K562 (cell line): ENCODE results near the gene THEMIS. TPM values are rescaled to one million over a fixed set of nuclear protein-coding genes. Genes with fewer than 3 reads are reported as not detected.

Source experiments
- ATAC-seq: fragments of 200-7000 bp; cut with Tn5 transposase; 3 replicates; pipeline ENCODE4 v1.9.1; 2020; ENCODE audit warnings: moderate library complexity
- BruUV-seq: library from RNA; stranded (reverse); fragments of 400-500 nt; replicated peaks from 2 replicates; lab custom pipeline; 2021; lab: Mats Ljungman, UMichigan
- CTCF ChIA-PET: fragments of 300-600 bp; formaldehyde crosslinking; extraction: SDS; loops from one replicate; lab custom pipeline; 2021; ENCODE audit warnings: low intra/inter-chr PET ratio; lab: Yijun Ruan, JAX
- POLR2A ChIA-PET: fragments of 300-600, 350-650 bp; sonication (Branson Sonifier 250); formaldehyde crosslinking; extraction: SDS; loops from one replicate; lab custom pipeline; 2021; ENCODE audit warnings: antibody characterized with exemption, inconsistent platforms; lab: Yijun Ruan, JAX
- DNase-seq, 4 experiments: peaks; one replicate each; pipeline versions ENCODE4 v3.0.0 to v3.0.0-alpha.2; 2011 to 2018; ENCODE audit warnings: low spot score in 3 of 4, mixed read lengths in 3 of 4; ENCODE audit errors: extremely low read depth in 1 of 4
- FAIRE-seq: peaks from 2 replicates; lab custom pipeline; 2011; peaks lifted over from hg19 to GRCh38; lab: Jason Lieb, UNC
- H2AFZ ChIP-seq: 2 replicates; pipeline ENCODE4 v1.6.0; 2011; ENCODE audit warnings: low read depth, low read length, control low read depth, inconsistent platforms
- H3K27ac ChIP-seq: fragments of 200-600 bp; 3 replicates; pipeline ENCODE4 v1.8.0; 2011; ENCODE audit warnings: low read depth, mild to moderate bottlenecking, control low read depth, inconsistent platforms, low read length, moderate library complexity, mixed read lengths; ENCODE audit errors: extremely low read depth
- H3K27me3 ChIP-seq, 2 experiments: fragments of 300-600 bp in 1 of 2; 2 replicates in 1 of 2; 3 replicates in 1 of 2; pipeline versions ENCODE4 v1.6.0 to v1.8.0; 2011; ENCODE audit warnings: inconsistent platforms in 2 of 2, low read length in 2 of 2, mild to moderate bottlenecking in 1 of 2, mixed read lengths in 1 of 2, moderate library complexity in 1 of 2; ENCODE audit not compliant: control insufficient read depth in 2 of 2, insufficient read depth in 2 of 2
- H3K36me3 ChIP-seq: fragments of 300-600 bp; 3 replicates; pipeline ENCODE4 v1.8.0; 2011; ENCODE audit warnings: mild to moderate bottlenecking, low read length, inconsistent platforms; ENCODE audit not compliant: control insufficient read depth, insufficient read depth
- H3K4me1 ChIP-seq, 2 experiments: fragments of 200-600 bp in 1 of 2; replicated peaks in 1 of 2; 2 replicates in 1 of 2; 3 replicates in 1 of 2; pipeline versions ENCODE4 v1.5.1 to v1.8.0; 2011; ENCODE audit warnings: inconsistent platforms in 2 of 2, low read length in 2 of 2, mild to moderate bottlenecking in 1 of 2, mixed read lengths in 1 of 2, moderate library complexity in 1 of 2; ENCODE audit not compliant: control insufficient read depth in 2 of 2, insufficient read depth in 2 of 2
- H3K4me2 ChIP-seq: 2 replicates; pipeline ENCODE4 v1.6.1; 2011; ENCODE audit warnings: low read length, control low read depth, inconsistent platforms, mixed read lengths; ENCODE audit not compliant: insufficient read depth
- H3K4me3 ChIP-seq: fragments of 200-600 bp; sonication (generic), shearing (Covaris generic); 2 replicates; pipeline ENCODE4 v1.5.1; 2016; ENCODE audit warnings: control low read depth, inconsistent platforms
- H3K79me2 ChIP-seq: fragments of 200-600 bp; 3 replicates; pipeline ENCODE4 v1.8.0; 2011; ENCODE audit warnings: low read length, inconsistent platforms; ENCODE audit not compliant: control insufficient read depth, insufficient read depth
- H3K9ac ChIP-seq, 2 experiments: 2 replicates each; pipeline versions ENCODE4 v1.6.0 to v1.6.1; 2011; ENCODE audit warnings: low read depth in 2 of 2, low read length in 2 of 2, control low read depth in 1 of 2, inconsistent platforms in 1 of 2, mild to moderate bottlenecking in 1 of 2, mixed read lengths in 1 of 2; ENCODE audit not compliant: insufficient read depth in 1 of 2
- H3K9me1 ChIP-seq: one replicate; pipeline ENCODE4 v1.6.0; 2011; ENCODE audit warnings: inconsistent platforms, mild to moderate bottlenecking, low read length, moderate library complexity; ENCODE audit not compliant: control insufficient read depth, insufficient read depth
- H3K9me3 ChIP-seq: replicated peaks from 2 replicates; pipeline ENCODE4 v1.5.1; 2011; ENCODE audit warnings: low read depth, low read length, inconsistent platforms; ENCODE audit not compliant: control insufficient read depth, insufficient read depth
- H4K20me1 ChIP-seq: replicated peaks from 2 replicates; pipeline ENCODE4 v1.6.1; 2011; ENCODE audit warnings: low read length, inconsistent platforms, mixed read lengths; ENCODE audit not compliant: control insufficient read depth, insufficient read depth
- CCAR2 ChIP-seq: fragments of 200-400 bp; formaldehyde crosslinking; IDR thresholded peaks from 2 replicates; pipeline ENCODE4 v1.6.1; 2017; ENCODE audit warnings: mild to moderate bottlenecking, low read depth, low read length
- CREBBP ChIP-seq: IDR thresholded peaks from one replicate; pipeline ENCODE4 v1.6.1; 2012; ENCODE audit warnings: low read depth, mild to moderate bottlenecking, control low read depth, inconsistent platforms, low read length
- DNMT1 ChIP-seq: fragments of 450-650 bp; IDR thresholded peaks from 2 replicates; pipeline ENCODE4 v1.6.1; 2016; ENCODE audit warnings: antibody characterized with exemption, mild to moderate bottlenecking
- ETS2 ChIP-seq: IDR thresholded peaks from 2 replicates; pipeline ENCODE4 v1.6.1; 2016; ENCODE audit warnings: borderline replicate concordance, missing genetic modification characterization, mild to moderate bottlenecking, moderate library complexity, missing compliant biosample characterization; ENCODE audit not compliant: poor library complexity, severe bottlenecking
- FOXA1 ChIP-seq: fragments of 450-650 bp; IDR thresholded peaks from 2 replicates; pipeline ENCODE4 v1.6.1; 2016; ENCODE audit warnings: mild to moderate bottlenecking, borderline replicate concordance
- TFAM ChIP-seq: fragments of 250-450 bp; sonication (Bioruptor Pico); conservative IDR thresholded peaks from 2 replicates; pipeline ENCODE4 v1.5.0; 2021; ENCODE audit warnings: mild to moderate bottlenecking, moderate library complexity
- XRCC5 ChIP-seq: fragments of 200-400 bp; formaldehyde crosslinking; IDR thresholded peaks from 2 replicates; pipeline ENCODE4 v1.6.1; 2017; ENCODE audit warnings: low read depth, mild to moderate bottlenecking, low read length
- ZNF197 ChIP-seq: fragments of 200-800 bp; sonication (Bioruptor generic); IDR thresholded peaks from 2 replicates; pipeline ENCODE4 v1.6.1; 2016; ENCODE audit warnings: low read depth, missing genetic modification characterization, missing compliant biosample characterization
- ZNF592 ChIP-seq: fragments of 450-650 bp; IDR thresholded peaks from 2 replicates; pipeline ENCODE4 v1.6.1; 2017; ENCODE audit warnings: antibody characterized with exemption, mild to moderate bottlenecking
- in situ Hi-C: fragments of 300-500 bp; cut with MboI; formaldehyde crosslinking; loops from 4 replicates; pipeline ENCODE4 v1.15.0; 2018; ENCODE audit warnings: inconsistent platforms, mixed read lengths
- intact Hi-C: fragments of 100-400 bp; cut with micrococcal nuclease; formaldehyde crosslinking; loops from 2 replicates; pipeline ENCODE4 v1.14.2; 2022
- polyA plus RNA-seq, 8 experiments: library from polyadenylated mRNA; depleted of rRNA in 4 of 8; stranded (reverse) in 5 of 8; unstranded in 3 of 8; fragments of >200 nt; fragmentation: Nextera tagmentation in 2 of 8; fragmentation: Illumina TruSeq in 1 of 8; extraction: Ambion mirVana in 2 of 8; extraction: Trizol in 1 of 8; gene quantifications; 2 replicates each; pipeline versions ENCODE4 v1.2.1 to v1.2.3, GENCODE V29; 2011 to 2014; ENCODE audit warnings: inconsistent platforms in 1 of 8, missing spikeins in 1 of 8
- total RNA-seq, 7 experiments: library from RNA; depleted of rRNA in 6 of 7; stranded (reverse); fragments of >200 nt in 6 of 7; fragmentation: Illumina TruSeq in 2 of 7; extraction: Trizol in 2 of 7; gene quantifications; 2 replicates each; pipeline versions ENCODE4 v1.2.1 to v1.2.3, GENCODE V29; 2011 to 2021; ENCODE audit warnings: low replicate concordance in 1 of 7
- TF ChIP-seq, protein P1 (sequence below): fragments of 250-450 bp; sonication (Bioruptor Pico); IDR thresholded peaks from 2 replicates; pipeline ENCODE4 v1.8.0; 2022; ENCODE audit warnings: moderate library complexity, mild to moderate bottlenecking, inconsistent platforms
- TF ChIP-seq, protein P2 (sequence below): fragments of 200-800 bp; sonication (Bioruptor generic); IDR thresholded peaks from 2 replicates; pipeline ENCODE4 v1.6.1; 2017; ENCODE audit warnings: missing genetic modification characterization, missing compliant biosample characterization
- TF ChIP-seq, protein P3 (sequence below), 3 experiments: fragments of 200-800 bp in 1 of 3; sonication (Bioruptor generic) in 1 of 3; sonication (generic) in 1 of 3; formaldehyde crosslinking in 1 of 3; IDR thresholded peaks; 2 replicates each; pipeline versions ENCODE4 v1.6.1 to v1.8.0; 2016 to 2022; ENCODE audit warnings: mild to moderate bottlenecking in 2 of 3, missing compliant biosample characterization in 2 of 3, missing genetic modification characterization in 2 of 3, missing genetic modification reagents in 1 of 3

The THEMIS gene
- total and polyA plus RNA-seq, 9 of the 15 experiments (the other 6 are each of a cell fraction or from before 2014, with no cell fraction given), result 0.09 TPM; not detected in 8

DNA sequence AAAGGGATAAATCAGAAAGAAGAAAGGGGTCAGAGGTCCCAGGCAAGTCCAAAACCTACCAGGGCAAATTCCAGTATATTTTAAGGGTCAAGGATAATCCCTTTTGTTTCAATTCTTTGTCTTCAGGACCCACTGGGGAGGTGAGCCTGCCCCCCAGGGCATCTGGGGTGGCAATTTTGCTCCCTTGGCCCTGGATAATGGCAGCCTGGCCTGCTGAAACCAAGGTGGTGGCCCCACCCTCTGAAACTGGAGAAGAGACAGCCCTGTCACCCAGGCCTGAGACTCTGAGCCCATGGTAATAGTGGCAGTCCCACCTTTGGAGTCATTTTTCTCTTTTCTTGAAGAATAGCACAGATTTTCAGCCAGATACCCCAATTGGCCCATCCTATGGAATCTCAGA lies 205.8 kb downstream of the THEMIS start:
- no peaks in the 10 kb centered on the region for H3K9me1 ChIP-seq
- no peak overlapping the region for H2AFZ ChIP-seq
- DNase-seq, result no peak
- in situ Hi-C loops, result no loop called here
- H3K27ac ChIP-seq, result no peak overlapping the region
- no peak overlapping the region for H3K9ac ChIP-seq
- no peaks in the 10 kb centered on the region for H4K20me1 ChIP-seq
- H3K4me1 ChIP-seq, result no peaks in the 10 kb centered on the region
- H3K4me3 ChIP-seq, result no peak overlapping the region
- no TSS peak for BruUV-seq
- POLR2A ChIA-PET, result no interaction called here
- H3K27me3 ChIP-seq, result no peaks in the 10 kb centered on the region
- CTCF ChIA-PET, result no interaction called here
- TF ChIP-seq DNMT1 (no peak), CCAR2 (no peak), ZNF592 (no peak), XRCC5 (no peak), ETS2 (no peak), FOXA1 (no peak), CREBBP (no peak), TFAM (CRISPR knock-in tag) (no peak), ZNF197 (CRISPR knock-in tag) (no peak)
- TF ChIP-seq, protein P1, sequence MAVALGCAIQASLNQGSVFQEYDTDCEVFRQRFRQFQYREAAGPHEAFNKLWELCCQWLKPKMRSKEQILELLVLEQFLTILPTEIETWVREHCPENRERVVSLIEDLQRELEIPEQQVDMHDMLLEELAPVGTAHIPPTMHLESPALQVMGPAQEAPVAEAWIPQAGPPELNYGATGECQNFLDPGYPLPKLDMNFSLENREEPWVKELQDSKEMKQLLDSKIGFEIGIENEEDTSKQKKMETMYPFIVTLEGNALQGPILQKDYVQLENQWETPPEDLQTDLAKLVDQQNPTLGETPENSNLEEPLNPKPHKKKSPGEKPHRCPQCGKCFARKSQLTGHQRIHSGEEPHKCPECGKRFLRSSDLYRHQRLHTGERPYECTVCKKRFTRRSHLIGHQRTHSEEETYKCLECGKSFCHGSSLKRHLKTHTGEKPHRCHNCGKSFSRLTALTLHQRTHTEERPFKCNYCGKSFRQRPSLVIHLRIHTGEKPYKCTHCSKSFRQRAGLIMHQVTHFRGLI (CRISPR knock-in tag), result no peak
- TF ChIP-seq, protein P2, sequence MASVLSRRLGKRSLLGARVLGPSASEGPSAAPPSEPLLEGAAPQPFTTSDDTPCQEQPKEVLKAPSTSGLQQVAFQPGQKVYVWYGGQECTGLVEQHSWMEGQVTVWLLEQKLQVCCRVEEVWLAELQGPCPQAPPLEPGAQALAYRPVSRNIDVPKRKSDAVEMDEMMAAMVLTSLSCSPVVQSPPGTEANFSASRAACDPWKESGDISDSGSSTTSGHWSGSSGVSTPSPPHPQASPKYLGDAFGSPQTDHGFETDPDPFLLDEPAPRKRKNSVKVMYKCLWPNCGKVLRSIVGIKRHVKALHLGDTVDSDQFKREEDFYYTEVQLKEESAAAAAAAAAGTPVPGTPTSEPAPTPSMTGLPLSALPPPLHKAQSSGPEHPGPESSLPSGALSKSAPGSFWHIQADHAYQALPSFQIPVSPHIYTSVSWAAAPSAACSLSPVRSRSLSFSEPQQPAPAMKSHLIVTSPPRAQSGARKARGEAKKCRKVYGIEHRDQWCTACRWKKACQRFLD (CRISPR knock-in tag), result no peak
- TF ChIP-seq, protein P3, sequence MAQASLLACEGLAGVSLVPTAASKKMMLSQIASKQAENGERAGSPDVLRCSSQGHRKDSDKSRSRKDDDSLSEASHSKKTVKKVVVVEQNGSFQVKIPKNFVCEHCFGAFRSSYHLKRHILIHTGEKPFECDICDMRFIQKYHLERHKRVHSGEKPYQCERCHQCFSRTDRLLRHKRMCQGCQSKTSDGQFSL (CRISPR knock-in tag; IDR thresholded peaks at IDR 0.05), result no peak
- TF ChIP-seq, protein P3 (tag; IDR thresholded peaks at IDR 0.05), result no peak
- FAIRE-seq, result no peak
- ATAC-seq, result no peak
- intact Hi-C loops, result no loop called here
- H3K79me2 ChIP-seq, result no peaks in the 10 kb centered on the region
- H3K36me3 ChIP-seq, result no peaks in the 10 kb centered on the region
- no peaks in the 10 kb centered on the region for H3K9me3 ChIP-seq
- no peak overlapping the region for H3K4me2 ChIP-seq
